H1 (cell line): ENCODE results near the gene GAS7. TPM values are rescaled to one million over a fixed set of nuclear protein-coding genes. Genes with fewer than 3 reads are reported as not detected.

Source experiments
- CTCF ChIA-PET: fragments of 300-600 bp; sonication (Branson Sonifier 250); formaldehyde crosslinking; loops from one replicate; lab custom pipeline; 2021; ENCODE audit not compliant: partially characterized antibody; lab: Charles Lee
- POLR2A ChIA-PET: fragments of 300-600 bp; sonication (Branson Sonifier 250); formaldehyde crosslinking; loops from one replicate; lab custom pipeline; 2021; ENCODE audit warnings: inconsistent platforms; ENCODE audit not compliant: partially characterized antibody; lab: Charles Lee
- DNase-seq, 2 experiments: peaks; one replicate each; pipeline versions ENCODE4 v3.0.0 to v3.0.0-alpha.2; 2010 to 2022; ENCODE audit warnings: low spot score in 2 of 2, low read depth in 1 of 2, mixed read lengths in 1 of 2
- FAIRE-seq: peaks from 2 replicates; lab custom pipeline; 2011; peaks lifted over from hg19 to GRCh38; lab: Jason Lieb, UNC
- H2AFZ ChIP-seq: 2 replicates; pipeline ENCODE4 v1.8.1; 2012; ENCODE audit warnings: low read length, inconsistent platforms
- H2AK5ac ChIP-seq: 2 replicates; pipeline ENCODE4 v1.6.1; 2013; ENCODE audit warnings: low read depth, low read length
- H2BK120ac ChIP-seq: replicated peaks from 2 replicates; pipeline ENCODE3; 2013; ENCODE audit warnings: low read depth, low read length, inconsistent platforms
- H2BK12ac ChIP-seq: 2 replicates; pipeline ENCODE4 v1.6.1; 2013; ENCODE audit warnings: low read depth, low read length
- H2BK15ac ChIP-seq: 2 replicates; pipeline ENCODE4 v1.6.1; 2013; ENCODE audit warnings: low read length
- H2BK20ac ChIP-seq: 2 replicates; pipeline ENCODE4 v1.6.1; 2013; ENCODE audit warnings: low read length
- H2BK5ac ChIP-seq: 2 replicates; pipeline ENCODE4 v1.6.1; 2013; ENCODE audit warnings: low read depth, low read length
- H3K14ac ChIP-seq: 2 replicates; pipeline ENCODE4 v1.6.1; 2013; ENCODE audit warnings: inconsistent platforms; ENCODE audit not compliant: insufficient read length
- H3K18ac ChIP-seq: 2 replicates; pipeline ENCODE4 v1.6.1; 2013; ENCODE audit warnings: low read length; ENCODE audit errors: extremely low read depth
- H3K23ac ChIP-seq: 2 replicates; pipeline ENCODE4 v1.6.1; 2013; ENCODE audit warnings: inconsistent platforms; ENCODE audit not compliant: insufficient read length
- H3K23me2 ChIP-seq: 2 replicates; pipeline ENCODE4 v1.6.1; 2013; ENCODE audit warnings: low read depth, low read length
- H3K27ac ChIP-seq: 2 replicates; pipeline ENCODE4 v1.6.1; 2011; ENCODE audit warnings: low read depth, low read length, inconsistent platforms
- H3K27me3 ChIP-seq, 4 experiments: replicated peaks in 1 of 4; 1 replicate in 1 of 4; 2 replicates in 3 of 4; pipeline versions ENCODE4 v1.6.1 to v1.8.1; 2011 to 2013; ENCODE audit warnings: low read length in 3 of 4, mild to moderate bottlenecking in 3 of 4, inconsistent platforms in 2 of 4, mixed read lengths in 2 of 4, moderate library complexity in 1 of 4; ENCODE audit not compliant: control insufficient read depth in 3 of 4, insufficient read depth in 3 of 4; ENCODE audit errors: extremely low read depth in 1 of 4
- H3K36me3 ChIP-seq, 4 experiments: 2 replicates each; pipeline versions ENCODE4 v1.6.1 to v1.8.1; 2011 to 2013; ENCODE audit warnings: mild to moderate bottlenecking in 4 of 4, low read length in 3 of 4, moderate library complexity in 2 of 4, control low read depth in 1 of 4, inconsistent platforms in 1 of 4; ENCODE audit not compliant: insufficient read depth in 4 of 4, control insufficient read depth in 2 of 4
- H3K4ac ChIP-seq: replicated peaks from 2 replicates; pipeline ENCODE3; 2013; ENCODE audit warnings: low read length, low read depth, mixed read lengths, inconsistent platforms; ENCODE audit not compliant: insufficient read length
- H3K4me1 ChIP-seq, 4 experiments: replicated peaks in 1 of 4; 1 replicate in 1 of 4; 2 replicates in 3 of 4; pipeline versions ENCODE4 v1.6.1 to v1.8.1; 2011 to 2013; ENCODE audit warnings: low read length in 3 of 4, inconsistent platforms in 2 of 4, mixed read lengths in 1 of 4; ENCODE audit not compliant: insufficient read depth in 4 of 4, control insufficient read depth in 3 of 4
- H3K4me2 ChIP-seq, 2 experiments: 2 replicates each; pipeline versions ENCODE4 v1.6.1 to v1.8.1; 2011 to 2013; ENCODE audit warnings: low read depth in 2 of 2, low read length in 2 of 2, control low read depth in 1 of 2, inconsistent platforms in 1 of 2, mild to moderate bottlenecking in 1 of 2; ENCODE audit not compliant: insufficient read depth in 1 of 2
- H3K4me3 ChIP-seq, 4 experiments: fragments of 200-600, 300-600 bp in 1 of 4; sonication (generic), shearing (Covaris generic), sonication (Bioruptor Twin) in 1 of 4; 2 replicates each; pipeline versions ENCODE4 v1.5.1 to v1.8.1; 2011 to 2016; ENCODE audit warnings: low read length in 4 of 4, low read depth in 3 of 4, control low read depth in 2 of 4, inconsistent platforms in 2 of 4, mild to moderate bottlenecking in 2 of 4, mixed read lengths in 1 of 4, moderate library complexity in 1 of 4; ENCODE audit not compliant: insufficient read depth in 2 of 4; ENCODE audit errors: extremely low read depth in 1 of 4
- H3K56ac ChIP-seq: replicated peaks from 2 replicates; pipeline ENCODE3; 2013; ENCODE audit warnings: low read depth, mild to moderate bottlenecking, mixed read lengths, low read length, inconsistent platforms; ENCODE audit not compliant: insufficient read length
- H3K79me1 ChIP-seq: 2 replicates; pipeline ENCODE4 v1.6.1; 2013; ENCODE audit warnings: low read depth, low read length, control low read depth
- H3K79me2 ChIP-seq, 2 experiments: 2 replicates each; pipeline versions ENCODE4 v1.6.1 to v1.8.1; 2012 to 2013; ENCODE audit warnings: low read length in 2 of 2, mild to moderate bottlenecking in 2 of 2, inconsistent platforms in 1 of 2; ENCODE audit not compliant: insufficient read depth in 2 of 2, control insufficient read depth in 1 of 2
- H3K9ac ChIP-seq, 4 experiments: replicated peaks in 1 of 4; 1 replicate in 1 of 4; 2 replicates in 3 of 4; pipeline versions ENCODE4 v1.6.1 to v1.8.1; 2011 to 2013; ENCODE audit warnings: low read depth in 3 of 4, low read length in 3 of 4, control low read depth in 2 of 4, mild to moderate bottlenecking in 2 of 4, moderate library complexity in 2 of 4, inconsistent platforms in 1 of 4; ENCODE audit errors: extremely low read depth in 1 of 4
- H3K9me3 ChIP-seq, 2 experiments: 2 replicates each; pipeline versions ENCODE4 v1.6.1 to v1.8.1; 2012 to 2013; ENCODE audit warnings: mild to moderate bottlenecking in 2 of 2, moderate library complexity in 2 of 2, control low read depth in 1 of 2, inconsistent platforms in 1 of 2, low read depth in 1 of 2, low read length in 1 of 2, mixed read lengths in 1 of 2; ENCODE audit not compliant: insufficient read depth in 2 of 2
- H4K20me1 ChIP-seq, 2 experiments: replicated peaks in 1 of 2; 2 replicates each; pipeline versions ENCODE3 to v1.8.1; 2011 to 2013; ENCODE audit warnings: inconsistent platforms in 2 of 2, low read length in 2 of 2, mild to moderate bottlenecking in 1 of 2; ENCODE audit not compliant: insufficient read depth in 2 of 2, control insufficient read depth in 1 of 2
- H4K5ac ChIP-seq: 2 replicates; pipeline ENCODE4 v1.6.1; 2013; ENCODE audit warnings: low read length, low read depth, mixed read lengths, inconsistent platforms; ENCODE audit not compliant: insufficient read length
- H4K8ac ChIP-seq: 2 replicates; pipeline ENCODE4 v1.8.0; 2013; ENCODE audit warnings: mild to moderate bottlenecking, moderate library complexity, low read length, inconsistent platforms; ENCODE audit not compliant: insufficient read depth; ENCODE audit errors: extremely low read depth
- H4K91ac ChIP-seq: replicated peaks from 2 replicates; pipeline ENCODE3; 2013; ENCODE audit warnings: low read length, mixed read lengths, inconsistent platforms; ENCODE audit not compliant: insufficient read length
- ATF2 ChIP-seq: IDR thresholded peaks from 2 replicates; pipeline ENCODE4 v1.6.1; 2012; ENCODE audit warnings: low read length, inconsistent platforms
- CHD2 ChIP-seq: IDR thresholded peaks from 2 replicates; pipeline ENCODE4 v1.6.1; 2012; ENCODE audit warnings: low read length, improper control_type of control experiment
- CREB1 ChIP-seq: IDR thresholded peaks from 2 replicates; pipeline ENCODE4 v1.6.1; 2012; ENCODE audit warnings: inconsistent platforms
- CTBP2 ChIP-seq: IDR thresholded peaks from 2 replicates; pipeline ENCODE4 v1.7.0; 2011; ENCODE audit warnings: borderline replicate concordance, mild to moderate bottlenecking, moderate library complexity, mixed read lengths, low read length; ENCODE audit not compliant: insufficient read depth, insufficient read length
- EP300 ChIP-seq, 2 experiments: IDR thresholded peaks; 1 replicate in 1 of 2; 2 replicates in 1 of 2; pipeline ENCODE4 v1.6.1; 2011 to 2012; ENCODE audit warnings: low read depth in 2 of 2, low read length in 2 of 2, mild to moderate bottlenecking in 2 of 2, borderline replicate concordance in 1 of 2, inconsistent platforms in 1 of 2, moderate library complexity in 1 of 2
- GABPA ChIP-seq: IDR thresholded peaks from 2 replicates; pipeline ENCODE4 v1.6.1; 2011; ENCODE audit warnings: mild to moderate bottlenecking, low read length, moderate library complexity, borderline replicate concordance; ENCODE audit not compliant: insufficient read depth
- SP4 ChIP-seq: IDR thresholded peaks from 2 replicates; pipeline ENCODE4 v1.6.1; 2012; ENCODE audit warnings: low read length, inconsistent platforms
- SUZ12 ChIP-seq: fragments of 200-600 bp; sonication (generic); IDR thresholded peaks from 2 replicates; pipeline ENCODE4 v1.6.1; 2012; ENCODE audit warnings: mild to moderate bottlenecking, inconsistent platforms, low read length, moderate library complexity, mixed read lengths
- USF2 ChIP-seq: IDR thresholded peaks from 2 replicates; pipeline ENCODE4 v1.6.1; 2011; ENCODE audit warnings: low read length, improper control_type of control experiment
- WGBS, 2 experiments: shearing (Covaris generic) in 1 of 2; methylation state at CpG; one replicate each; pipeline versions ENCODE4 v1.1.6 to v1.1.7; 2013 to 2015; ENCODE audit warnings: low lambda C conversion rate in 2 of 2, mixed read lengths in 2 of 2, inconsistent platforms in 1 of 2, low coverage in 1 of 2, missing lambda C conversion rate in 1 of 2; ENCODE audit not compliant: insufficient replicate concordance in 2 of 2, insufficient coverage in 1 of 2, insufficient read length in 1 of 2; ENCODE audit errors: extremely low coverage in 1 of 2, missing lambda C conversion rate in 1 of 2; 5-methylcytosine and 5-hydroxymethylcytosine counted together
- polyA plus RNA-seq, 7 experiments: library from polyadenylated mRNA; depleted of rRNA in 3 of 7; stranded (reverse) in 5 of 7; unstranded in 2 of 7; fragments of >200 nt in 5 of 7; fragments of 200-250 nt in 2 of 7; gene quantifications; 1 replicate in 5 of 7; 2 replicates in 1 of 7; 4 replicates in 1 of 7; pipeline versions ENCODE4 v1.2.1 to v1.2.3, GENCODE V29; 2011 to 2013; ENCODE audit warnings: missing spikeins in 2 of 7, mixed read lengths in 2 of 7
- total RNA-seq: library from RNA; stranded (reverse); fragmentation: NEBNext Ultra II Directional; extraction: Animal tissue kit (Norgen Biotek cat#: 25700); gene quantifications from 2 replicates; pipeline ENCODE4 v1.2.1, GENCODE V29; 2021

The GAS7 gene
- total and polyA plus RNA-seq, 2 of the 8 experiments (the other 6 are each of a cell fraction or from before 2014, with no cell fraction given), result 5.0 to 14.5 TPM

GRCh38 chr17:10033959-10034358, 164.4 kb downstream of the GAS7 start:
- Histone ChIP-seq H3K23ac (no peak overlapping the region), H2AK5ac (no peak overlapping the region), H3K4ac (no peak overlapping the region), H2BK15ac (no peak overlapping the region), H4K8ac (no peak overlapping the region), H4K20me1 (no peaks in the 10 kb centered on the region), H3K79me2 (no peaks in the 10 kb centered on the region), H3K4me1 (peaks cover 0 to 5% (median 0%) of the 10 kb centered on the region in 4 experiments; a peak in 1 of 7 replicates), H3K18ac (no peak overlapping the region), H4K91ac (no peak overlapping the region), H3K79me1 (no peaks in the 10 kb centered on the region), H4K5ac (no peak overlapping the region), H2BK5ac (no peak overlapping the region), H3K36me3 (no peaks in the 10 kb centered on the region), H3K27ac (no peak overlapping the region), H3K4me3 (no peak overlapping the region), H3K56ac (no peak overlapping the region), H3K27me3 (no peaks in the 10 kb centered on the region), H2BK12ac (no peak overlapping the region), H2AFZ (no peak overlapping the region), H2BK20ac (no peak overlapping the region), H3K14ac (no peak overlapping the region), H3K9me3 (no peaks in the 10 kb centered on the region), H3K23me2 (no peaks in the 10 kb centered on the region), H3K4me2 (no peak overlapping the region), H2BK120ac (no peak overlapping the region), H3K9ac (no peak overlapping the region; a peak in 1 of 7 replicates)
- FAIRE-seq (no peak), DNase-seq (no peak)
- 92% methylated on average over 8 of the region's 8 CpGs; no CpG with 5 or more reads in 1 of the 2 experiments for WGBS, 2 experiments
- ChIA-PET CTCF (interaction anchor here (1.3 to 1.6 kb wide), 2 partner anchors 9 to 48 kb away, joined by 3 to 4 read pairs; no protein-coding TSS in a partner anchor), POLR2A (no interaction called here)
- TF ChIP-seq CTBP2, result no peak
- TF ChIP-seq EP300 (IDR thresholded peaks at IDR 0.05; ENCODE audit: borderline replicate concordance in 1 of 2, low read depth in 2 of 2, low read length in 2 of 2), result no peak
- TF ChIP-seq ATF2, result no peak
- no peak for TF ChIP-seq CREB1
- no peak for TF ChIP-seq CHD2
- no peak for TF ChIP-seq GABPA
- no peak for TF ChIP-seq SUZ12
- TF ChIP-seq SP4, result no peak
- no peak for TF ChIP-seq USF2
